Inferior parietal cortex (tissue), 1 donor: Measurements from ENCODE around the gene TRMT1.
"Not testable (repeated sequence)": the region's sequence is repeated elsewhere in the genome, so short reads cannot be mapped to it uniquely, and the experiment has no call there.

ENCODE experiments used
- DNase-seq: peaks from one replicate; pipeline ENCODE4 v3.0.0-alpha.2; 2016; ENCODE audit errors: extremely low spot score

TRMT1 gene

GRCh38 chr19:13116282-13117175 lies at the start of gene TRMT1:
Gene TRMT1, minus strand, starts transcription at chr19:13116740. Its CDS starts 341 bp downstream, at chr19:13116399.
- DNase-seq, result peak; percentile 93

- DNase-seq, result not testable (repeated sequence)
These were observed 49.6 kb upstream of the TRMT1 start for GRCh38 chr19:13166151-13166550.

GRCh38 chr19:13165162-13165997 lies 48.8 kb upstream of the TRMT1 start:
- DNase-seq, result no peak

GRCh38 chr19:13164343-13165161 lies 48.0 kb upstream of the TRMT1 start:
- no peak for DNase-seq

- no peak for DNase-seq
These were observed 47.2 kb upstream of the TRMT1 start for GRCh38 chr19:13163609-13164342.

- peak; percentile 89 for DNase-seq
These were observed 46.4 kb upstream of the TRMT1 start for GRCh38 chr19:13162724-13163608.

GRCh38 chr19:13160557-13160956 lies 44.0 kb upstream of the TRMT1 start:
- DNase-seq, result no peak

- DNase-seq, result no peak
These were observed 43.2 kb upstream of the TRMT1 start for GRCh38 chr19:13159713-13160112.

GRCh38 chr19:13155472-13156359 lies 39.2 kb upstream of the TRMT1 start:
- no peak for DNase-seq

GRCh38 chr19:13154911-13155471 lies 38.5 kb upstream of the TRMT1 start:
- no peak for DNase-seq

GRCh38 chr19:13154241-13154778 lies 37.8 kb upstream of the TRMT1 start:
- DNase-seq, result no peak

GRCh38 chr19:13153569-13154240 lies 37.2 kb upstream of the TRMT1 start:
- no peak for DNase-seq

GRCh38 chr19:13152974-13153568 lies 36.5 kb upstream of the TRMT1 start:
- DNase-seq, result peak; percentile 97

GRCh38 chr19:13152356-13152973 lies 35.9 kb upstream of the TRMT1 start:
- DNase-seq, result peak; percentile 50

GRCh38 chr19:13151605-13152355 lies 35.2 kb upstream of the TRMT1 start:
- peak; percentile 97 for DNase-seq

- no peak for DNase-seq
These were observed 34.5 kb upstream of the TRMT1 start for GRCh38 chr19:13150931-13151604.
